HEK293 (cell line): ENCODE measurements around the gene ZNF625.

Experiments
- GLIS1 ChIP-seq: fragments of 450-650 bp; formaldehyde crosslinking; IDR thresholded peaks from 2 replicates; pipeline ENCODE4 v1.5.1; 2016; ENCODE audit warnings: missing biosample characterization, missing genetic modification characterization
- HIC1 ChIP-seq: fragments of 450-650 bp; formaldehyde crosslinking; IDR thresholded peaks from 2 replicates; pipeline ENCODE4 v1.5.1; 2016; ENCODE audit warnings: missing biosample characterization, missing genetic modification characterization
- HOXA7 ChIP-seq: sonication (generic); formaldehyde crosslinking; IDR thresholded peaks from 2 replicates; pipeline ENCODE4 v1.8.1; 2022; ENCODE audit warnings: missing genetic modification reagents, borderline replicate concordance
- PRDM10 ChIP-seq: fragments of 450-650 bp; formaldehyde crosslinking; IDR thresholded peaks from 2 replicates; pipeline ENCODE4 v1.5.1; 2016; ENCODE audit warnings: missing biosample characterization, missing genetic modification characterization
- PRDM2 ChIP-seq: fragments of 450-650 bp; formaldehyde crosslinking; IDR thresholded peaks from 2 replicates; pipeline ENCODE4 v1.5.1; 2016; ENCODE audit warnings: missing biosample characterization, missing genetic modification characterization, borderline replicate concordance
- ZBTB10 ChIP-seq: fragments of 450-650 bp; formaldehyde crosslinking; IDR thresholded peaks from 2 replicates; pipeline ENCODE4 v1.5.1; 2016; ENCODE audit warnings: missing biosample characterization, missing genetic modification characterization
- ZBTB11 ChIP-seq: fragments of 450-650 bp; formaldehyde crosslinking; conservative IDR thresholded peaks from 2 replicates; pipeline ENCODE4 v1.5.1; 2016; ENCODE audit warnings: low read depth, missing biosample characterization, missing genetic modification characterization
- ZBTB26 ChIP-seq: fragments of 450-650 bp; formaldehyde crosslinking; optimal IDR thresholded peaks from 2 replicates; pipeline ENCODE3; 2016; ENCODE audit warnings: missing biosample characterization, mild to moderate bottlenecking, missing genetic modification characterization
- ZFHX2 ChIP-seq: fragments of 450-650 bp; formaldehyde crosslinking; conservative IDR thresholded peaks from 2 replicates; pipeline ENCODE4 v1.5.1; 2016; ENCODE audit warnings: missing biosample characterization, missing genetic modification characterization
- ZNF133 ChIP-seq: fragments of 450-650 bp; formaldehyde crosslinking; IDR thresholded peaks from 2 replicates; pipeline ENCODE4 v1.5.1; 2016; ENCODE audit warnings: missing biosample characterization, missing genetic modification characterization
- ZNF302 ChIP-seq: fragments of 450-650 bp; formaldehyde crosslinking; IDR thresholded peaks from 2 replicates; pipeline ENCODE4 v1.5.1; 2016; ENCODE audit warnings: missing biosample characterization, missing genetic modification characterization, low read depth
- ZNF350 ChIP-seq: fragments of 450-650 bp; formaldehyde crosslinking; IDR thresholded peaks from 2 replicates; pipeline ENCODE4 v1.5.0; 2017; ENCODE audit warnings: missing biosample characterization, mild to moderate bottlenecking, missing genetic modification characterization
- ZNF558 ChIP-seq: fragments of 450-650 bp; formaldehyde crosslinking; IDR thresholded peaks from 2 replicates; pipeline ENCODE4 v1.5.1; 2016; ENCODE audit warnings: missing biosample characterization, missing genetic modification characterization
- ZNF571 ChIP-seq: fragments of 450-650 bp; formaldehyde crosslinking; IDR thresholded peaks from 2 replicates; pipeline ENCODE4 v1.5.0; 2017; ENCODE audit warnings: missing biosample characterization, missing genetic modification characterization
- ZNF830 ChIP-seq: fragments of 450-650 bp; IDR thresholded peaks from 2 replicates; pipeline ENCODE4 v1.5.0; 2018; ENCODE audit warnings: missing biosample characterization, missing genetic modification characterization, low read depth, mild to moderate bottlenecking, moderate library complexity
- ZNF837 ChIP-seq: fragments of 450-650 bp; formaldehyde crosslinking; IDR thresholded peaks from 2 replicates; pipeline ENCODE4 v1.5.1; 2016; ENCODE audit warnings: missing biosample characterization, missing genetic modification characterization
- ZSCAN30 ChIP-seq: fragments of 450-650 bp; IDR thresholded peaks from 2 replicates; pipeline ENCODE4 v1.5.1; 2018; ENCODE audit warnings: missing biosample characterization, mild to moderate bottlenecking, missing genetic modification characterization, moderate library complexity
- ZXDB ChIP-seq: fragments of 450-650 bp; formaldehyde crosslinking; IDR thresholded peaks from 2 replicates; pipeline ENCODE4 v1.5.1; 2016; ENCODE audit warnings: missing biosample characterization, missing genetic modification characterization

Gene ZNF625

GRCh38 chr19:12162882-12163806 is 6.6 kb upstream of the ZNF625 start, which contains the start of gene ZNF136 (continued):
- TF ChIP-seq PRDM2 (tag by site-specific recombination) (no peak), ZNF830 (tag by site-specific recombination) (no peak), PRDM10 (tag by site-specific recombination) (peak; percentile 72), HOXA7 (CRISPR knock-in tag) (no peak), ZFHX2 (tag by site-specific recombination) (peak; percentile 61), ZNF558 (tag by site-specific recombination) (no peak), ZBTB11 (peak; percentile 96), ZNF350 (0 out of 2 replicates have a peak, but pooled peaks have one; percentile 43), ZNF571 (no peak), HIC1 (no peak), GLIS1 (peak; percentile 26; the same call in 1 of the 2 replicates), ZSCAN30 (no peak), ZNF837 (tag by site-specific recombination) (no peak), ZXDB (tag by site-specific recombination) (peak; percentile 58; the same call in 1 of the 2 replicates), ZBTB26 (tag by site-specific recombination) (peak; percentile 39), ZNF302 (tag by site-specific recombination) (no peak), ZBTB10 (tag by site-specific recombination) (no peak), ZNF133 (no peak)
